Mesodermal cell (in vitro differentiated cells): Measurements from ENCODE around the gene IL1R2.
"Not testable (repeated sequence)": the region's sequence is repeated elsewhere in the genome, so short reads cannot be mapped to it uniquely, and the experiment has no call there.

ENCODE experiments used
- H3K27ac ChIP-seq: 2 replicates; pipeline ENCODE4 v1.7.0; 2013; ENCODE audit warnings: mild to moderate bottlenecking, low read depth, low read length, moderate library complexity; ENCODE audit not compliant: severe bottlenecking
- H3K36me3 ChIP-seq: 2 replicates; pipeline ENCODE4 v1.7.1; 2013; ENCODE audit warnings: mild to moderate bottlenecking, low read length, moderate library complexity; ENCODE audit not compliant: control insufficient read depth, insufficient read depth
- H3K4me1 ChIP-seq: one replicate; pipeline ENCODE4 v1.7.1; 2013; ENCODE audit warnings: mild to moderate bottlenecking, low read length; ENCODE audit not compliant: insufficient read depth, control insufficient read depth, poor library complexity, severe bottlenecking
- H3K4me3 ChIP-seq: 2 replicates; pipeline ENCODE4 v1.7.0; 2013; ENCODE audit warnings: low read length, control low read depth, mild to moderate bottlenecking; ENCODE audit not compliant: insufficient read depth, poor library complexity, severe bottlenecking; ENCODE audit errors: extremely low read depth
- H3K9me3 ChIP-seq: 2 replicates; pipeline ENCODE4 v1.7.1; 2013; ENCODE audit warnings: mild to moderate bottlenecking, low read length, moderate library complexity; ENCODE audit not compliant: control insufficient read depth
- WGBS, 2 experiments: methylation state at CpG; one replicate each; pipeline ENCODE4 v1.1.5; 2013; ENCODE audit warnings: missing lambda C conversion rate in 2 of 2; ENCODE audit not compliant: insufficient coverage in 2 of 2; 5-methylcytosine and 5-hydroxymethylcytosine counted together

IL1R2 gene

DNA sequence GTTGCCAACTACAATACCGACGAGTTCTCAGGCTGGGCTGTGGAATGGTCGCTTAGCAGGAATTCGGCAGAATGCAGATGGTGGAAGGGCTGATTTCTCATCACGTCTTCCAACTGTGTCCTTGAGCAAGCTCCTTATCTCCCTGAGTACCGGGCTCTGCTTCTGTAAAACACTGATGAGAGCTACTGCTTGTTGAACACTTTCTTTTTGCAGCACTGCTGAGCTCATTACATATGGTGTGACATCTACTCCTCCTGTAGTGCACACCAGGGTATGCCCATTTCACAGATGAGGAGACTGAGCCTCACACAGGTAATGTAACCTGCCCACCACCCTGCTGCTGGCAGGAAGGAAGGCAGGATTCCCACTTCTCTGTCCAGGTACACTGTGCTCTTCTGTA, 8.3 kb downstream of the IL1R2 start:
- H3K36me3 ChIP-seq = no peaks in the 10 kb centered on the region
- no peaks in the 10 kb centered on the region for H3K4me1 ChIP-seq
- H3K27ac ChIP-seq = no peak overlapping the region
- 89 to 95% methylated on average over 6 of the region's 6 CpGs for WGBS, 2 experiments
- H3K4me3 ChIP-seq = no peak overlapping the region
- no peaks in the 10 kb centered on the region for H3K9me3 ChIP-seq

DNA sequence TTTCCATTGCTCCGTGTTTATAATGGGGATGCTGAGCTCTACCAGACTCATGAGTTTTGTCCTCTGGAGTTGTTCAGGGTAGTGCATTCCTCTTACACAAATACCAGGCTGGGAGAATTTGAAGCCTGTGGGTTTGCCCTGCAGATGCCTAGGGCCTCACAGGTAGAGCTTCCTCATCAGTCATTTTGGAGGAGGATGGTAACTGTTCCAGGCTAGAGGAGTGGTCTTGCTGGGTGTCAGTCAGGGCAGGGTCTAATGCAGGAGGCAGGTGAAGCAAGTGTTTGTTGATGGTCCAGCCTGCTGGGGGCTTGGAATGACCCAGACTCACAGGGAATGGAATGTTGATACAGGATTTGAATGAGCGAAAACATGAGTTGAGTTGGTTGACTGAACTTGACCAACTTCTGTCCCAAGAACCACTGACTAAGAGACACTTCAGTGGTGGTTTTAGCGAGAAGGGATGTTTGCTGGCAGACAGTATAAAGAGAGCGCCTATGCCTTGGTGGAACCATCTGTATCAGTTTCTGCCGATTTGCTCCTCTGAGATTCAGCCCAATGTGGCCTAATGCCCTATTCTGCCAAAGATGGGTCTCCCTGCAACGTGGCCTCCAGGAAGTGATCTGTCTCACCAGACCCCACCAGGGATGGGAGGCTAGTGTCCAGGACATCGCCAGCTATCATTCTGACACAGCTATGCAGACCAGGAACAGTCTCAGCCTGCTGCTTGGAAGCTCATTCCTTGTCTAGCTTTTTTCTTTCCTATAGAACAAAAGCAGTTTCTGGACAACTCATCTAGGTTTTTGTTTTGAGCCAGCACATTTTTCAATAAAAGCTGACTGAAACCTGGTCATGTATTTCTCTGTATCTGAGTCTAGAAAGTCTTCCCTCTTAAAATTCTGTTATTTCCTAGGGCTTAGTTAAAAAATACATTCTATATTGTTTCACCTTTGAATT, 9.3 kb downstream of the IL1R2 start:
- H3K9me3 ChIP-seq = no peaks in the 10 kb centered on the region
- H3K4me1 ChIP-seq = no peaks in the 10 kb centered on the region
- H3K4me3 ChIP-seq = no peak overlapping the region
- no peaks in the 10 kb centered on the region for H3K36me3 ChIP-seq
- 85 to 97% methylated on average over 6 to 7 of the region's 7 CpGs for WGBS, 2 experiments
- H3K27ac ChIP-seq = no peak overlapping the region

DNA sequence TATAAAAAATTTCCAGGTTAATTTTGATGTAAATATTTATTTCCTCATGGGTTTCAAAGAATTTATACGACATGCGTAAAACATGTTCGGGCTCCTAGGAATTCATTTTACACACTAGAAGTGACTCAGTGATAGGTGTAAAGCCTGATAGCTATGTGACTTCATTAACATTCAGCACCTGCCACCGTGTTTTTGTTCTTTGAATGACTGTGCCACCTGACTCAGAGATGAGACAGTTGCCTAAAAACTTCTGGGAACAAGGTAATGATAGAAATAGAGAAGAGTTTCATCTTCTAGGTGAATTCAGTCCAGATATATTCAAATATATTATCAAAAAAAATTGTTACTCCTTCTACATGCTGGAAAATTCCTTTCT, 10.0 kb downstream of the IL1R2 start:
- 95% methylated on average over 3 of the region's 4 CpGs; no CpG with 5 or more reads in 1 of the 2 experiments for WGBS, 2 experiments
- no peaks in the 10 kb centered on the region for H3K4me1 ChIP-seq
- no peaks in the 10 kb centered on the region for H3K36me3 ChIP-seq
- no peak overlapping the region for H3K27ac ChIP-seq
- no peaks in the 10 kb centered on the region for H3K9me3 ChIP-seq
- H3K4me3 ChIP-seq = no peak overlapping the region

DNA sequence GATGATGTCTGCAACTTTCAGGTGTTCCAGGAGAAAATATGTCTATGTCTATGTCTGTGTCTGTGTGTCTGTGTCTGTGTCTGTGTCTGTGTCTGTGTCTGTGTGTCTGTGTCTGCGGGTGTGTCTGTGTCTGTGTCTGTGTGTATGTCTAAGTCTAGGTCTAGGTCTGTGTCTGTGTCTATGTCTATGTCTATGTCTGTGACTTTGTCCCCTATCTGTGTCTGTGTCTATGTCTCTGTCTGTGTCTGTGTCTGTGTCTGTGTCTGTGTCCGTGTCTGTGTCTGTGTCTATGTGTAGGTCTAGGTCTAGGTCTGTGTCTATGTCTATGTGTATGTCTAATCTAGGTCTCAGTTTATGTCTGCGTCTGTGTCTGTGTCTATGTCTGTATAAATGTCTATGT, 10.5 kb downstream of the IL1R2 start:
- no peak overlapping the region for H3K27ac ChIP-seq
- 67 to 68% methylated on average over 2 of the region's 3 CpGs for WGBS, 2 experiments
- H3K4me1 ChIP-seq = no peaks in the 10 kb centered on the region

DNA sequence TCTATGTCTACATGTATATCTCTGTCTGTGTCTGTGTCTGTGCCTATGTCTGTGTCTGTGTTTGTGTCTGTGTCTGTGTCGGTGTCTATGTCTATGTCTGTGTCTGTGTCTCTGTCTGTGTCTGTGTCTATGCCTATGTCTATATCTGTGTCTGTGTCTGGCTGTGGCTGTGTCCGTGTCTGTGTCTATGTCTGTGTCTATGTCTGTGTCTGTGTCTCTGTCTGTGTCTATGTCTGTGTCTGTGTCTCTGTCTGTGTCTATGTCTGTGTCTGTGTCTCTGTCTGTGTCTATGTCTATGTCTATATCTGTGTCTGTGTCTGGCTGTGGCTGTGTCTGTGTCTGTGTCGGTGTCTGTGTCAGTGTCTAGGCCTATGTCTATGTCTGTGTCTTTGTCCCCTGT, 11.1 kb downstream of the IL1R2 start:
- H3K4me3 ChIP-seq, H3K9me3 ChIP-seq, H3K27ac ChIP-seq, H3K4me1 ChIP-seq, H3K36me3 ChIP-seq: not testable (repeated sequence)
- 75 to 92% methylated on average over 2 of the region's 3 CpGs for WGBS, 2 experiments

More for the DNA sequence above, 10.5 kb downstream of the IL1R2 start:
- Histone ChIP-seq H3K9me3 (no peaks in the 10 kb centered on the region), H3K36me3 (no peaks in the 10 kb centered on the region), H3K4me3 (no peak overlapping the region)

DNA sequence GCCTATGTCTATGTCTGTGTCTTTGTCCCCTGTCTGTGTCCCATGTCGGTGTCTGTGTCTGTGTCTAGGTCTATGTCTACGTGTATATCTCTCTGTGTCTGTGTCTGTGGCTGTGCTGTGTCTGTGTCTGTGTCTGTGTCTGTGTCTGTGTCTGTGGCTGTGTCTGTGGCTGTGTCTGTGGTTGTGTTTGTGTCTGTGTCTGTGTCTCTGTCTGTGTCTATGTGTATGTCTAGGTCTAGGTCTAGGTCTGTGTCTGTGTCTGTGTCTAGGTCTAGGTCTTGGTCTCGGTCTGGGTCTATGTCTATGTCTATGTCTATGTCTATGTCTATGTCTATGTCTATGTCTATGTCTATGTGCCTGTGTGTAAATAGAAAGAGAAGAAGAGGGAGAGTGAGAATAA, 11.9 kb downstream of the IL1R2 start:
- no peak overlapping the region for H3K4me3 ChIP-seq
- no peak overlapping the region for H3K27ac ChIP-seq
- no peaks in the 10 kb centered on the region for H3K9me3 ChIP-seq
- WGBS, 2 experiments = 88 to 100% methylated on average over 1 to 2 of the region's 3 CpGs
- no peaks in the 10 kb centered on the region for H3K4me1 ChIP-seq
- no peaks in the 10 kb centered on the region for H3K36me3 ChIP-seq

DNA sequence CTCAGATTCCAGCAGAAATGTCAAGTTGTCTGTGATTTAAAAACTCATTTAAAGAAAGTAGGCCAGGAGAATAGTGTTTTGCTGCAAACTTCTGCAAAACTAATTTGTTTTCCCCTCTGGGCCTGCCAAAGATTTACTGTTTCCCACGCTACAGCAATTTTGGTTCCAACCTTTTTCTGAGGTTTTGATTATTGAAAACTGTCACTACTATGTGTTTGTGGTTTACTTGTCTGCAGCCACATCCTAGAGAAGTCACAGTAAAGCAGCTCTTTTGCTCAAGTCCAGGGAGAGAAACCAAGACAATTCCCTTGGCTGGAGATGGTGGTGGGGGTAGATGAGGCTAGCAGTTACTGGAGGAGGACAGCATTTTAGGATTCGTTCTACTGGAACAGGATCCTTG, 12.8 kb downstream of the IL1R2 start:
- Histone ChIP-seq H3K4me3 (no peak overlapping the region), H3K9me3 (no peaks in the 10 kb centered on the region)
- no CpG with 5 or more reads among the region's 2 CpGs for WGBS, 2 experiments

DNA sequence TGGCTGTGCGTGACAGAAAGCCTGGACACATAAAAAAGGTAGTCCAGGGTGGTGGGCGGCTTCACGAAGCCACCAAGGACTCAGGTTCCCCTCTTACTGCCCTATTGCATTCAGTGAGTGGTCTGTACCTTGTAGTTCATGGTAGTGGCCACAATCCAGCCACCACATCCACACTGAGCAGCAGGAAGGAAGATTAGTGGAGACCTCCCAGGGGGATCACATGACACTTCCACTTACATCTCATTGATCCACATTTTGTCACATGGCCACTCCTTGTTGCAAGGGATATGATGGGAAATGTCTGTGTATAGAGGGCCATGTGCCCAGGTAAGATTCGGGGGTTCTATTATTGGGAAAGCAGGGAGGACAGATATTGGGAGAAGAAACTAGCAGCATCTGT, 13.7 kb downstream of the IL1R2 start:
- Histone ChIP-seq H3K4me3 (no peak overlapping the region), H3K27ac (no peak overlapping the region), H3K9me3 (no peaks in the 10 kb centered on the region), H3K36me3 (no peaks in the 10 kb centered on the region), H3K4me1 (no peaks in the 10 kb centered on the region)
- WGBS, 2 experiments = 90 to 100% methylated on average over 2 to 3 of the region's 4 CpGs

More for the DNA sequence above, 12.8 kb downstream of the IL1R2 start:
- no peaks in the 10 kb centered on the region for H3K36me3 ChIP-seq
- no peak overlapping the region for H3K27ac ChIP-seq
- no peaks in the 10 kb centered on the region for H3K4me1 ChIP-seq

DNA sequence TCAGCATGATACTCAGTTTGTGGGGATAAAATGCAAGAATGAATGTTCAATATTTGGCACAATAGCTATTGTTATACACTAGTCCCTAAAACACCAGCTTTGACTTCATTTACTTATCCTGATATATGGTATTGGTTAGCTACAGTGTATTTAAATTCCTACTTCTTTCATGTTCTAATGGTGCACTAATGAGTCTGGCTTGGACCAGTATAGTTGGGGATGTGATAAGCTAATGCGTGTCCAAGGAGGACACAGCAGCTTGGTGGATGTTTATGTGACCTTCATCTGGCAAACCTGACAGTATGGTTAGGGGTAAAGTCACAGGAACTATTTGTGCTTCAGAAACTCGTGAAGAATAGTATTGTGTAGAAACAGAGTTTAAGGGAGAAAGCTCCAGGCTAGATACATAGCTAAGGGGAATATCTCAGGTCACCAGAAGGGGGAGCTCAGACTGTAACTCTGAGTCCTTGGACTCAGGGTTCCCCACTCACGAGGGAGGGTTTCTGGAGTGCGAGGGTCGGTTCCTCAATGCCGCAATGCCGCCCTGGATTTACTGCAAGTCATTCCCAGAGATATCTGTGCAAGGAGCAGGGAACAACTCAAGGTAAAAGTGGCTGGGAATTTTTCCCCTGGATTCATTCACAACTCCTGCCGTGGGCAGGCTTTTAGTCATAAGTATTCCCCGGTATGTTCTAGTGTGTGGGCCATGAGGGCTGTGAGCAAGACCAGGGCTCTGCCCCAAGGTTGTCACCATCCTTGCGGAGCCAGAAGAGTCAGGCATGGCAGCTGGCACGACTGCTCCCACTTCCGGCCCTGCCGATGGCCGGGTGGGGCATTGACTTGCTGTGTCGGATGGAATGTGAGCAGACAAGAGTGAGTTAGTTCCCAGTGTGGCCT, 14.5 kb downstream of the IL1R2 start:
- 64 to 77% methylated on average over 11 to 15 of the region's 15 CpGs for WGBS, 2 experiments
- Histone ChIP-seq H3K9me3 (no peaks in the 10 kb centered on the region), H3K4me1 (no peaks in the 10 kb centered on the region), H3K36me3 (no peaks in the 10 kb centered on the region), H3K27ac (no peak overlapping the region), H3K4me3 (no peak overlapping the region)

DNA sequence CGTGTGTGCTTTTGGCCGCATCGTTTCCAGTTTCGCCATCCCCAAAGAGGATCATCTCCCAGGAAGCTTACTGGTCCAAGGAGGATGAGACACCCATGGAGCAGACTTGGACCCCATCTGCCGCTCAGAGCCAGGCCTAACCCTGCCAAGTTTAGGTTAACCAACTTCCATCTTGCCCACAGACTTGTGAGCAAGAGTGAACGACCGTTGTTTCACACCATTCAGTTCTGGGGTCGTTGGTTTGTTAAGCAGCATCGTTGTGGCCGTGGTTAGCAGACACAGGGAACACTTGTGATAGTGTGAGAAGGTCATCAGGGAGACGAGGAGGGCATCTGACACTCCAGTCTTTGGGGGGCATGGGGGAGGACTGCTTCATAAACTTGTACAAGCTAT, 15.1 kb downstream of the IL1R2 start:
- no peaks in the 10 kb centered on the region for H3K9me3 ChIP-seq
- H3K27ac ChIP-seq = no peak overlapping the region
- no peaks in the 10 kb centered on the region for H3K4me1 ChIP-seq
- WGBS, 2 experiments = 91 to 95% methylated on average over 5 to 11 of the region's 11 CpGs
- no peak overlapping the region for H3K4me3 ChIP-seq
- H3K36me3 ChIP-seq = no peaks in the 10 kb centered on the region
